Suprapubic skin (tissue), 4 donors: ENCODE measurements around the gene ADGRG1. TPM values are rescaled to one million over a fixed set of nuclear protein-coding genes. Genes with fewer than 3 reads are reported as not detected.

Source experiments
- DNase-seq, 2 donors: peaks; one replicate each; pipeline ENCODE4 v3.0.0-alpha.2; 2019; ENCODE audit warnings: low spot score in 2 of 2
- H3K27ac ChIP-seq: fragments of 200-600 bp; sonication (generic); one replicate; pipeline ENCODE4 v1.5.1; 2019
- H3K27me3 ChIP-seq: fragments of 200-600 bp; sonication (generic); one replicate; pipeline ENCODE4 v1.5.1; 2019
- H3K36me3 ChIP-seq: fragments of 200-600 bp; sonication (generic); one replicate; pipeline ENCODE4 v1.5.1; 2019
- H3K4me1 ChIP-seq: fragments of 200-600 bp; sonication (generic); one replicate; pipeline ENCODE4 v1.5.1; 2019
- H3K4me3 ChIP-seq: fragments of 200-600 bp; sonication (generic); one replicate; pipeline ENCODE4 v1.5.1; 2019; ENCODE audit warnings: mild to moderate bottlenecking
- H3K9me3 ChIP-seq: fragments of 200-600 bp; sonication (generic); one replicate; pipeline ENCODE4 v1.5.1; 2019
- CTCF ChIP-seq, 2 donors: fragments of 200-600 bp in 1 of 2; fragments of 450-650 bp in 1 of 2; sonication (generic) in 1 of 2; IDR thresholded peaks; one replicate each; pipeline ENCODE4 v1.5.1; 2016 to 2019; ENCODE audit warnings: antibody characterized with exemption in 2 of 2, mild to moderate bottlenecking in 1 of 2, moderate library complexity in 1 of 2
- EP300 ChIP-seq: sonication (generic); formaldehyde crosslinking; IDR thresholded peaks from one replicate; pipeline ENCODE4 v1.6.1; 2017; ENCODE audit warnings: antibody characterized with exemption
- POLR2A ChIP-seq, 2 donors: fragments of 450-650 bp; IDR thresholded peaks; one replicate each; pipeline ENCODE4 v1.6.1; 2017; ENCODE audit warnings: antibody characterized with exemption in 2 of 2, mild to moderate bottlenecking in 2 of 2, moderate library complexity in 2 of 2
- POLR2AphosphoS5 ChIP-seq, 3 donors: sonication (generic); formaldehyde crosslinking; IDR thresholded peaks; one replicate each; pipeline ENCODE4 v1.6.1; 2017; ENCODE audit warnings: antibody characterized with exemption in 3 of 3
- WGBS: methylation state at CpG from one replicate; pipeline ENCODE4 v1.1.5; 2018; 5-methylcytosine and 5-hydroxymethylcytosine counted together
- total RNA-seq, 4 donors: library from RNA; depleted of rRNA; stranded (reverse); fragments of >200 nt; gene quantifications; one replicate each; pipeline ENCODE4 v1.1.0, GENCODE V29; 2016

ADGRG1 gene
- total RNA-seq, 4 donors from 2014 or later: 107 to 202 (median 139) TPM

GRCh38 chr16:57618296-57619132 is 9.9 kb upstream of the ADGRG1 start:
- DNase-seq: peak; percentile 66 to 78
- Histone ChIP-seq H3K27ac (peak overlapping the region; percentile 96), H3K27me3 (no peaks in the 10 kb centered on the region), H3K4me1 (peaks cover 53% of the 10 kb centered on the region), H3K36me3 (no peaks in the 10 kb centered on the region), H3K9me3 (no peaks in the 10 kb centered on the region), H3K4me3 (no peak overlapping the region)
- TF ChIP-seq POLR2AphosphoS5 (IDR thresholded peaks at IDR 0.05): no peak
- no peak for TF ChIP-seq POLR2A (IDR thresholded peaks at IDR 0.05)
- no peak for TF ChIP-seq CTCF (IDR thresholded peaks at IDR 0.05)
- TF ChIP-seq EP300: no peak
- WGBS: 60% methylated on average over 19 of the region's 19 CpGs

GRCh38 chr16:57619133-57619605 is 9.3 kb upstream of the ADGRG1 start:
- 64% methylated on average over 8 of the region's 8 CpGs for WGBS
- peak; percentile 53 for DNase-seq
- Histone ChIP-seq H3K4me1 (peaks cover 59% of the 10 kb centered on the region), H3K27ac (peak overlapping the region; percentile 96), H3K9me3 (no peaks in the 10 kb centered on the region), H3K36me3 (no peaks in the 10 kb centered on the region), H3K27me3 (no peaks in the 10 kb centered on the region), H3K4me3 (peak overlapping the region; percentile 46)
- TF ChIP-seq CTCF (IDR thresholded peaks at IDR 0.05) (no peak), POLR2AphosphoS5 (IDR thresholded peaks at IDR 0.05) (no peak), POLR2A (IDR thresholded peaks at IDR 0.05) (no peak), EP300 (no peak)

GRCh38 chr16:57619606-57620334 is 8.7 kb upstream of the ADGRG1 start:
- Histone ChIP-seq H3K27me3 (no peaks in the 10 kb centered on the region), H3K27ac (peak overlapping the region; percentile 96), H3K4me1 (peaks cover 65% of the 10 kb centered on the region), H3K4me3 (peak overlapping the region; percentile 46), H3K36me3 (no peaks in the 10 kb centered on the region), H3K9me3 (no peaks in the 10 kb centered on the region)
- WGBS: 52% methylated on average over 16 of the region's 16 CpGs
- no peak for TF ChIP-seq POLR2A (IDR thresholded peaks at IDR 0.05)
- TF ChIP-seq POLR2AphosphoS5 (IDR thresholded peaks at IDR 0.05): peak in 1 of 3 donors; percentile 39
- peak; percentile 75 to 86 for DNase-seq

GRCh38 chr16:57620335-57621231 is 7.8 kb upstream of the ADGRG1 start:
- peaks cover 65% of the 10 kb centered on the region for H3K4me1 ChIP-seq
- 56% methylated on average over 18 of the region's 27 CpGs for WGBS
- no peak for TF ChIP-seq EP300
- peak in 2 of 3 donors; percentile 34 to 53 for TF ChIP-seq POLR2AphosphoS5 (IDR thresholded peaks at IDR 0.05)
- TF ChIP-seq POLR2A (IDR thresholded peaks at IDR 0.05): no peak
- no peaks in the 10 kb centered on the region for H3K27me3 ChIP-seq
- H3K27ac ChIP-seq: peak overlapping the region; percentile 96
- no peaks in the 10 kb centered on the region for H3K9me3 ChIP-seq
- H3K36me3 ChIP-seq: no peaks in the 10 kb centered on the region
- H3K4me3 ChIP-seq: peak overlapping the region; percentile 46
- peak; percentile 71 to 81 for DNase-seq

- Histone ChIP-seq H3K4me3 (peak overlapping the region; percentile 46), H3K36me3 (no peaks in the 10 kb centered on the region), H3K9me3 (no peaks in the 10 kb centered on the region), H3K27ac (peak overlapping the region; percentile 96), H3K27me3 (no peaks in the 10 kb centered on the region), H3K4me1 (peaks cover 70% of the 10 kb centered on the region)
- 35% methylated on average over 7 of the region's 10 CpGs for WGBS
- TF ChIP-seq POLR2A (IDR thresholded peaks at IDR 0.05): no peak
- no peak for TF ChIP-seq EP300
- no peak for TF ChIP-seq POLR2AphosphoS5 (IDR thresholded peaks at IDR 0.05)
- TF ChIP-seq CTCF (IDR thresholded peaks at IDR 0.05): no peak
- DNase-seq: peak in 1 of 2 donors; percentile 60
Observed at GRCh38 chr16:57621521-57622271, 6.7 kb upstream of the ADGRG1 start.
